IMR-90 (cell line): ENCODE data around the gene ARL4A. TPM values are rescaled to one million over a fixed set of nuclear protein-coding genes. Genes with fewer than 3 reads are reported as not detected.

Experiments
- ATAC-seq: fragments of 200-7000 bp; cut with Tn5 transposase; 2 replicates; pipeline ENCODE4 v1.9.1; 2020; ENCODE audit warnings: low read depth, mild to moderate bottlenecking, moderate library complexity
- BruUV-seq: library from RNA; stranded (reverse); fragments of 400-500 nt; replicated peaks from 2 replicates; lab custom pipeline; 2021; lab: Mats Ljungman, UMichigan
- CTCF ChIA-PET: fragments of 300-600 bp; formaldehyde crosslinking; extraction: SDS; loops from one replicate; lab custom pipeline; 2021; ENCODE audit warnings: antibody characterized with exemption; lab: Yijun Ruan, JAX
- POLR2A ChIA-PET: fragments of 300-600 bp; sonication (Branson Sonifier 250); formaldehyde crosslinking; loops from one replicate; lab custom pipeline; 2022; ENCODE audit warnings: antibody characterized with exemption; ENCODE audit not compliant: unreplicated experiment; lab: Charles Lee
- DNase-seq: peaks from one replicate; pipeline ENCODE4 v3.0.0; 2013
- H2AFZ ChIP-seq: replicated peaks from 2 replicates; pipeline ENCODE3; 2013; ENCODE audit warnings: low read length, mild to moderate bottlenecking; ENCODE audit not compliant: poor library complexity
- H2AK5ac ChIP-seq: 2 replicates; pipeline ENCODE4 v1.6.1; 2013; ENCODE audit warnings: low read depth, low read length, inconsistent platforms
- H2AK9ac ChIP-seq: replicated peaks from 2 replicates; pipeline ENCODE3; 2013; ENCODE audit warnings: mild to moderate bottlenecking, low read depth, low read length, moderate library complexity; ENCODE audit not compliant: poor library complexity
- H2BK120ac ChIP-seq: 2 replicates; pipeline ENCODE4 v1.6.1; 2013; ENCODE audit warnings: low read depth, low read length, inconsistent platforms
- H2BK15ac ChIP-seq: 3 replicates; pipeline ENCODE4 v1.6.1; 2013; ENCODE audit warnings: low read depth, low read length, inconsistent platforms
- H2BK20ac ChIP-seq: 2 replicates; pipeline ENCODE4 v1.6.1; 2013; ENCODE audit warnings: low read depth, mild to moderate bottlenecking, inconsistent platforms, low read length, moderate library complexity
- H2BK5ac ChIP-seq: 2 replicates; pipeline ENCODE4 v1.6.1; 2013; ENCODE audit warnings: mild to moderate bottlenecking, low read depth, low read length, inconsistent platforms; ENCODE audit not compliant: poor library complexity, severe bottlenecking
- H3K14ac ChIP-seq: replicated peaks from 2 replicates; pipeline ENCODE4 v1.6.1; 2013; ENCODE audit warnings: low read depth, low read length, inconsistent platforms
- H3K18ac ChIP-seq: 2 replicates; pipeline ENCODE4 v1.6.1; 2013; ENCODE audit warnings: low read depth, low read length, control low read depth
- H3K23ac ChIP-seq: 2 replicates; pipeline ENCODE4 v1.6.1; 2013; ENCODE audit warnings: low read depth, low read length, inconsistent platforms
- H3K27ac ChIP-seq: 2 replicates; pipeline ENCODE4 v1.5.1; 2013; ENCODE audit warnings: mild to moderate bottlenecking, control low read depth, low read length; ENCODE audit not compliant: insufficient read depth
- H3K27me3 ChIP-seq: 2 replicates; pipeline ENCODE4 v1.6.1; 2013; ENCODE audit warnings: low read length; ENCODE audit not compliant: control insufficient read depth, insufficient read depth
- H3K36me3 ChIP-seq: 2 replicates; pipeline ENCODE4 v1.6.1; 2013; ENCODE audit warnings: low read length, mixed read lengths; ENCODE audit not compliant: control insufficient read depth, insufficient read depth
- H3K4ac ChIP-seq: 2 replicates; pipeline ENCODE4 v1.6.1; 2013; ENCODE audit warnings: low read depth, low read length, inconsistent platforms
- H3K4me1 ChIP-seq: 2 replicates; pipeline ENCODE4 v1.6.1; 2013; ENCODE audit warnings: low read length, mixed read lengths; ENCODE audit not compliant: control insufficient read depth, insufficient read depth
- H3K4me2 ChIP-seq: 2 replicates; pipeline ENCODE4 v1.6.1; 2013; ENCODE audit warnings: low read depth, mild to moderate bottlenecking, control low read depth, low read length, moderate library complexity
- H3K4me3 ChIP-seq: 2 replicates; pipeline ENCODE4 v1.5.1; 2013; ENCODE audit warnings: low read depth, mild to moderate bottlenecking, control low read depth, low read length, moderate library complexity; ENCODE audit not compliant: insufficient read depth
- H3K56ac ChIP-seq: 2 replicates; pipeline ENCODE4 v1.6.1; 2013; ENCODE audit warnings: low read length, inconsistent platforms; ENCODE audit not compliant: insufficient read depth; ENCODE audit errors: extremely low read depth
- H3K79me1 ChIP-seq, 2 experiments: 2 replicates each; pipeline ENCODE4 v1.6.1; 2013; ENCODE audit warnings: low read length in 2 of 2, inconsistent platforms in 1 of 2, low read depth in 1 of 2
- H3K9ac ChIP-seq: 2 replicates; pipeline ENCODE4 v1.6.1; 2013; ENCODE audit warnings: low read depth, low read length, control low read depth
- H3K9me1 ChIP-seq: 2 replicates; pipeline ENCODE4 v1.6.1; 2013; ENCODE audit warnings: low read length, inconsistent platforms; ENCODE audit not compliant: insufficient read depth
- H3K9me3 ChIP-seq: 2 replicates; pipeline ENCODE4 v1.6.1; 2013; ENCODE audit warnings: low read length; ENCODE audit not compliant: control insufficient read depth, insufficient read depth
- H4K20me1 ChIP-seq: 2 replicates; pipeline ENCODE4 v1.6.1; 2013; ENCODE audit warnings: low read length, inconsistent platforms; ENCODE audit not compliant: insufficient read depth
- H4K5ac ChIP-seq: 2 replicates; pipeline ENCODE4 v1.6.1; 2013; ENCODE audit warnings: mild to moderate bottlenecking, low read depth, low read length, control low read depth
- H4K8ac ChIP-seq, 2 experiments: 2 replicates each; pipeline ENCODE4 v1.6.1; 2013; ENCODE audit warnings: low read depth in 2 of 2, low read length in 2 of 2, control low read depth in 1 of 2, inconsistent platforms in 1 of 2
- H4K91ac ChIP-seq: 2 replicates; pipeline ENCODE4 v1.6.1; 2013; ENCODE audit warnings: low read depth, low read length, inconsistent platforms; ENCODE audit not compliant: insufficient read depth
- BHLHE40 ChIP-seq: fragments of 150-350 bp; IDR thresholded peaks from 2 replicates; pipeline ENCODE4 v1.6.1; 2016; ENCODE audit warnings: mild to moderate bottlenecking, low read depth, low read length
- CHD1 ChIP-seq: IDR thresholded peaks from 2 replicates; pipeline ENCODE4 v1.6.1; 2012; ENCODE audit warnings: low read depth, low read length, improper control_type of control experiment
- MXI1 ChIP-seq: IDR thresholded peaks from 2 replicates; pipeline ENCODE4 v1.6.1; 2012; ENCODE audit warnings: low read depth, mild to moderate bottlenecking, low read length, moderate library complexity, borderline replicate concordance
- RAD21 ChIP-seq: IDR thresholded peaks from 2 replicates; pipeline ENCODE4 v1.6.1; 2012; ENCODE audit warnings: low read length, improper control_type of control experiment
- SMC3 ChIP-seq: fragments of 150-350 bp; IDR thresholded peaks from 2 replicates; pipeline ENCODE4 v1.6.1; 2016; ENCODE audit warnings: low read depth, mild to moderate bottlenecking, antibody characterized with exemption, low read length, moderate library complexity
- USF2 ChIP-seq: fragments of 150-350 bp; IDR thresholded peaks from 2 replicates; pipeline ENCODE4 v1.6.1; 2017; ENCODE audit warnings: mild to moderate bottlenecking, antibody characterized with exemption, low read length, low read depth
- WGBS, 2 experiments: methylation state at CpG; one replicate each; pipeline versions ENCODE4 v1.1.5 to v1.1.7; 2013; ENCODE audit warnings: missing lambda C conversion rate in 2 of 2; ENCODE audit not compliant: insufficient read length in 1 of 2; ENCODE audit errors: extremely low coverage in 2 of 2; 5-methylcytosine and 5-hydroxymethylcytosine counted together
- dilution Hi-C: fragments of 300-500 bp; cut with HindIII; formaldehyde crosslinking; loops from one replicate; pipeline ENCODE4 v1.14.3; 2018; ENCODE audit warnings: low sequenced_read_pairs; ENCODE audit not compliant: unreplicated experiment
- in situ Hi-C: fragments of 300-500 bp; cut with MboI; formaldehyde crosslinking; loops from 3 replicates; pipeline ENCODE4 v1.14.3; 2019; ENCODE audit warnings: low sequenced_read_pairs, inconsistent platforms, mixed read lengths
- intact Hi-C: fragments of 100-400 bp; cut with micrococcal nuclease; formaldehyde crosslinking; loops from 2 replicates; pipeline ENCODE4 v1.10.0; 2022
- polyA plus RNA-seq, 3 experiments: library from polyadenylated mRNA; depleted of rRNA; stranded (reverse); fragments of >200 nt; gene quantifications; 2 replicates each; pipeline ENCODE4 v1.2.3, GENCODE V29; 2012; ENCODE audit warnings: low replicate concordance in 1 of 3
- total RNA-seq: library from RNA; depleted of rRNA; stranded (reverse); fragments of >200 nt; gene quantifications from 2 replicates; pipeline ENCODE4 v1.2.3, GENCODE V29; 2012

Gene ARL4A
- total and polyA plus RNA-seq, 2 of the 4 experiments (the other 2 are of a cell fraction): 13.7 to 22.4 TPM

- in situ Hi-C loops (loop anchor here (25.0 kb wide), 1 partner anchor 420 kb away; no protein-coding TSS in a partner anchor), intact Hi-C loops (no loop called here), dilution Hi-C loops (no loop called here)
- Histone ChIP-seq H2AK5ac (no peak overlapping the region), H3K56ac (no peak overlapping the region), H3K4me2 (no peak overlapping the region), H3K23ac (no peak overlapping the region), H3K27me3 (no peaks in the 10 kb centered on the region), H3K4ac (no peak overlapping the region), H4K91ac (no peak overlapping the region), H3K14ac (no peak overlapping the region), H3K9me3 (no peaks in the 10 kb centered on the region), H3K27ac (no peak overlapping the region), H3K4me1 (no peaks in the 10 kb centered on the region), H2BK5ac (no peak overlapping the region), H3K9ac (no peak overlapping the region), H3K18ac (no peak overlapping the region), H4K5ac (no peak overlapping the region), H3K4me3 (no peak overlapping the region), H2AK9ac (no peak overlapping the region), H4K8ac (no peak overlapping the region), H2AFZ (no peak overlapping the region), H3K79me1 (peaks cover 11 to 24% of the 10 kb centered on the region in 2 experiments), H3K36me3 (no peaks in the 10 kb centered on the region), H2BK120ac (no peak overlapping the region), H4K20me1 (no peaks in the 10 kb centered on the region), H3K9me1 (no peaks in the 10 kb centered on the region), H2BK15ac (no peak overlapping the region), H2BK20ac (no peak overlapping the region)
- no peak for DNase-seq
- WGBS, 2 experiments: no CpG with 5 or more reads among the region's 1 CpG
- no peak for TF ChIP-seq CHD1
- no peak for TF ChIP-seq BHLHE40
- TF ChIP-seq SMC3: no peak
- no peak for TF ChIP-seq RAD21
- no peak for TF ChIP-seq MXI1
- no peak for TF ChIP-seq USF2
- ChIA-PET CTCF (interaction anchor here (1.1 kb wide), 1 partner anchor 72 kb away, joined by 3 read pairs; no protein-coding TSS in a partner anchor), POLR2A (no interaction called here)
- BruUV-seq: no TSS peak
- no peak for ATAC-seq
Observed at GRCh38 chr7:12692035-12692434, 4.6 kb downstream of the ARL4A start.
